ENCODE data around the gene NME2.

DNA sequence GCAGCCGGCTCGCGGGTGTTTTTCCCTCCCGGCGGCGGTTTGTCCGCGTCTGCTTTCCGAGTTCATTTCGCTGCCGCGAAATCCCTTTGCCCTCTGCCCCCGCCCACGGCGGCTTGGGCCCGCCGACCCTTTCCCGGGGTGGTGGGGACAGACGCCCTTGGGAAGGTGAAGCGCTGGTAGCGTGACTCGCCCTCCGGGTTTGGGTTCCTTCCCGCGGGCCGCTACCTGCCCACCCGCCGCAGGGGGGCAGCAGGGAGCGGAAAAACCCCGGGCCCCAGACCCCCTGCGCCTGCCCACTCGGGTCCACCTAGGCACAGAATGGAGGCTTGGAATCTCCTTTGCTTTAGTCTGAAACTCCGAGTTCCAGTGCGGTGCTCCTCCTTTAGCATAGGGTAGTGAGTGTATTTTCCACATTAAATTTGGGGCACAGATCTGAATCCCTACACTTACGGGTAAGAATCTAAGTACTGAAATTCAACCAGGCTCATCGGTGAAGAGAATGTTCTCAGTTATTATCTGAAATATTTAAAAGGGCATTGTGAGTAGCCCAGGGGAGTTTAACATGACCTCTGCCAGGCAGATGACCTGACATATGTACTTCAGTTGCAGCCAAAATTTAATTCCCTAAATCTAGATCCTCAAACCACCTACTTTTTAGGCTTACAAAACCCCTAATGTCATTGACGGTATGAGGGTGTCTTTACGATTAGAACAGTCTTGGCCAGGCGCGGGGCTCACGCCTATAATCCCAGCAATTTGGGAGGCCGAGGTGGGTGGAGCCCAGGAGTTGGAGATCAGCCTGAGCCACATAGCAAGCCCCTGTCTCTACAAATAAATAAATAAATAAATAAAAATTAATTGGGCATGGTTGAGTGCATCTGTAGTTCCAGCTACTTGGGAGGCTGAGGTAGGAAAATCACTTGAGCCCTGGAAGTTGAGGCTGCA, 1.0 kb downstream of the NME2 start:
- TF ChIP-seq POLR2AphosphoS5 (IDR thresholded peaks at IDR 0.05; ENCODE audit: low read depth, low read length) (no peak), TAF1 (IDR thresholded peaks at IDR 0.05; ENCODE audit: borderline replicate concordance, low read depth, low read length) (no peak)
